ENCODE results near the gene ANKRD13A. TPM values are rescaled to one million over a fixed set of nuclear protein-coding genes. Genes with fewer than 3 reads are reported as not detected.

The ANKRD13A gene
- total RNA-seq, 4 donors from 2014 or later: 38.5 to 69.0 (median 51.7) TPM

- no peak for TF ChIP-seq EP300 (IDR thresholded peaks at IDR 0.05)
- no peak for TF ChIP-seq POLR2A (IDR thresholded peaks at IDR 0.05)
- TF ChIP-seq, protein P1, sequence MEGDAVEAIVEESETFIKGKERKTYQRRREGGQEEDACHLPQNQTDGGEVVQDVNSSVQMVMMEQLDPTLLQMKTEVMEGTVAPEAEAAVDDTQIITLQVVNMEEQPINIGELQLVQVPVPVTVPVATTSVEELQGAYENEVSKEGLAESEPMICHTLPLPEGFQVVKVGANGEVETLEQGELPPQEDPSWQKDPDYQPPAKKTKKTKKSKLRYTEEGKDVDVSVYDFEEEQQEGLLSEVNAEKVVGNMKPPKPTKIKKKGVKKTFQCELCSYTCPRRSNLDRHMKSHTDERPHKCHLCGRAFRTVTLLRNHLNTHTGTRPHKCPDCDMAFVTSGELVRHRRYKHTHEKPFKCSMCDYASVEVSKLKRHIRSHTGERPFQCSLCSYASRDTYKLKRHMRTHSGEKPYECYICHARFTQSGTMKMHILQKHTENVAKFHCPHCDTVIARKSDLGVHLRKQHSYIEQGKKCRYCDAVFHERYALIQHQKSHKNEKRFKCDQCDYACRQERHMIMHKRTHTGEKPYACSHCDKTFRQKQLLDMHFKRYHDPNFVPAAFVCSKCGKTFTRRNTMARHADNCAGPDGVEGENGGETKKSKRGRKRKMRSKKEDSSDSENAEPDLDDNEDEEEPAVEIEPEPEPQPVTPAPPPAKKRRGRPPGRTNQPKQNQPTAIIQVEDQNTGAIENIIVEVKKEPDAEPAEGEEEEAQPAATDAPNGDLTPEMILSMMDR (IDR thresholded peaks at IDR 0.05): no peak
- H3K27me3 ChIP-seq: no peaks in the 10 kb centered on the region
- H3K4me1 ChIP-seq: peaks cover 0 to 66% (median 43%) of the 10 kb centered on the region in 4 donors
- H3K4me3 ChIP-seq: no peak overlapping the region
- no peak for DNase-seq (ENCODE audit: low spot score in 2 of 2)
- no peaks in the 10 kb centered on the region for H3K9me3 ChIP-seq
- no peak overlapping the region for H3K27ac ChIP-seq
- H3K36me3 ChIP-seq: no peaks in the 10 kb centered on the region
- 88 to 91% methylated on average over 4 of the region's 4 CpGs for WGBS, 2 donors
These were observed 1.8 kb upstream of the ANKRD13A start for GRCh38 chr12:109997393-109997792.

DNA sequence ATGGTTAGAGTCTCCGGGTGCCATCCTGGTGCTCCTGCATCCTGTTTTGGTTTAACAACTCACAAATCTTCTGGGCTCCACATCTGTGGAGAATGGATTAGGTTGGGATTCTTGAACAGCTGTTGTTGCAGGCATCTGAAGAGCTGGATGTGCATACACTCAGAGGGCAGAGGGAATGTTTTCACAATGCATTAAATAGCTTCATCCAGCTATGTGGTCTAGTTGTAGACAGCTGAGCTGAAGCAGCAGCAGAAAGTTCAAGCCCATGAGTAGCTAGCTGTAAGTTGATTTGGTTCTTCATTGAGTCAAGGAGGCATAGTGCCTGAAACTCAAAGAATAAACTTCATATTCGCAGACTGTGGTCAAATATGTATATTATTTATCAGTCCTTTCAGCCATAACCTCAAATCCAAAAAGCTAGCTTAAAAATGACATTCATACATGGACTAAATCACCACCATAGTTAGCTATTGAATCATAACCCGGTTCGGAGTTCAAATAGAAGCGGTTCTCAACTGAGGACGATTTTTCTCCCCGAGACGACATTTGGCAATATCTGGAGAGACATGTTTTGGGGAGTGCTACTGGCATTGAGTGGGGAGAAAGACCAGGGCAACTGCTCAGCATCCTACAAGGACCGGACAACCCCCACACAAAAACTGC is 858 bp upstream of the ANKRD13A start:
- H3K4me1 ChIP-seq: peaks cover 0 to 59% (median 40%) of the 10 kb centered on the region in 4 donors
- H3K9me3 ChIP-seq: no peaks in the 10 kb centered on the region
- H3K4me3 ChIP-seq: peak overlapping the region; percentile 83 to 96 (median 94)
- peak overlapping the region in 3 of 4 donors; percentile 71 to 89 (median 84) for H3K27ac ChIP-seq
- no peak for TF ChIP-seq POLR2A (IDR thresholded peaks at IDR 0.05)
- TF ChIP-seq, protein P1 (IDR thresholded peaks at IDR 0.05): no peak
- TF ChIP-seq EP300 (IDR thresholded peaks at IDR 0.05): no peak
- peaks cover 0 to 9% (median 0%) of the 10 kb centered on the region in 3 donors for H3K36me3 ChIP-seq
- 55% methylated on average over 9 of the region's 9 CpGs for WGBS, 2 donors
- no peaks in the 10 kb centered on the region for H3K27me3 ChIP-seq
- DNase-seq (ENCODE audit: low spot score in 2 of 2): no peak

DNA sequence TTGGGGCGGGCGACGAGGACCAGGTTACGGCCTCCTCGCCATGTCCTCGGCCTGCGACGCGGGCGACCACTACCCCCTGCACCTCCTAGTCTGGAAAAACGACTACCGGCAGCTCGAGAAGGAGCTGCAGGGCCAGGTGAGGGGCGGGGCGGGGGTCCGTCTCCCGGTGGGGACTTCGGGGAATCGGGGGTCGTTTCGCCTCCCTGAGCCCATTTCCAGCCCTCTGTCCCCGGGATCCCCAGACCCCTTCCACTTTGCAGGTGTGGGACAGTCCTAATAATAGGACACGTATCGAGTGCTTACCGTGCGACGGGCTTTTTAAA is 380 bp downstream of the ANKRD13A start:
- no peak for DNase-seq (ENCODE audit: low spot score in 2 of 2)
- Histone ChIP-seq H3K27ac (peak overlapping the region; percentile 71 to 89 (median 78)), H3K4me3 (peak overlapping the region; percentile 83 to 96 (median 94)), H3K4me1 (peaks cover 0 to 46% (median 32%) of the 10 kb centered on the region in 4 donors), H3K9me3 (no peaks in the 10 kb centered on the region), H3K36me3 (peaks cover 0 to 10% (median 0%) of the 10 kb centered on the region in 3 donors), H3K27me3 (no peaks in the 10 kb centered on the region)
- no peak for TF ChIP-seq POLR2A (IDR thresholded peaks at IDR 0.05)
- no peak for TF ChIP-seq EP300 (IDR thresholded peaks at IDR 0.05)
- TF ChIP-seq, protein P1 (IDR thresholded peaks at IDR 0.05): no peak
- WGBS, 2 donors: 0% methylated on average over 7 to 27 of the region's 27 CpGs

DNA sequence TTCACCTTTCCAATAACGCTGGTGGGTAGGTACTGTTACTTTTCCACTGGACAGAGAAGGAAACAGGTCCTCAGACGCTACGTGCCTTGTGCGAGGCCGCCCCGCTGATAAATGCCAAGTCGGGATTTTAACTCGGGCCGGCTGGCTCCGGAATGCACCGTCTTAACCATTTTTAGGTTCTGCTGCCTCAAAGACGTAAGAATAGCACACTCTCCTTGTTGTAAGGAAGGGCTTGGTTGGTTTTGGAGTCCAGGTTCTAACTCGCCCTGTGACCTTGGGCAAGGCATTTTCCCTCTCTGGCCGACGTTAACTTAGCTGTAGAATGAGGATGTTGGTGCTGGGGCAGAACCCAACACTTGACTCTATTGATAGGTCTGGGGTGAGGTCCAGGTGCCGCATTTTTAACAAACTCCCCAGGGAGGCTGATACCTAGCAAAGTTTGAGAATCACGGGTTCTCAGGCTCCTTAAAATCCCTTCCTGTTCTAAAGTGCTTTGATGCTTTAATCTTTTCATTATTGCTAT is 814 bp downstream of the ANKRD13A start:
- peaks cover 0 to 42% (median 28%) of the 10 kb centered on the region in 4 donors for H3K4me1 ChIP-seq
- H3K4me3 ChIP-seq: peak overlapping the region; percentile 83 to 96 (median 94)
- peaks cover 0 to 10% (median 0%) of the 10 kb centered on the region in 3 donors for H3K36me3 ChIP-seq
- H3K9me3 ChIP-seq: no peaks in the 10 kb centered on the region
- peak overlapping the region; percentile 71 to 89 (median 78) for H3K27ac ChIP-seq
- no peaks in the 10 kb centered on the region for H3K27me3 ChIP-seq
- WGBS, 2 donors: 3 to 4% methylated on average over 17 of the region's 17 CpGs
- DNase-seq (ENCODE audit: low spot score in 2 of 2): no peak
- no peak for TF ChIP-seq POLR2A (IDR thresholded peaks at IDR 0.05)
- no peak for TF ChIP-seq EP300 (IDR thresholded peaks at IDR 0.05)
- TF ChIP-seq, protein P1 (IDR thresholded peaks at IDR 0.05): no peak

DNA sequence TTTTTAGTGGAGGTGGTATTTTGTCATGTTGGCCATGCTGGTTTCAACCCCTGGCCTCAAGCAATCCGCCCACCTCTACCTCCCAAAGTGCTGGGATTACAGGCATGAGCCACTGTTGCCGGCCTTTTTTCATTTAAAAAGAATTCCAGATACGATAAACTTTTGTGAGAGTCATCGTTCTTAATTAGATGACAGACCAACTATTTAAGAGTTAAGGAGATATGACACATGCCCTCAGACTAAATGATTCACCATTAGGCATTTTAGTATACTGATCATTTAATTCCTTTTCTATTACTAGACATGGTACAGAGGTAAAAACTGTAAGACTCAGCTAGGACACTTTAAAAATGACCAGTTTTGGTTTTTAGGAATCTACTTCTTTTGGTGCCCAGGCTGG is 2.4 kb downstream of the ANKRD13A start:
- Histone ChIP-seq H3K36me3 (peaks cover 0 to 10% (median 0%) of the 10 kb centered on the region in 3 donors), H3K27ac (no peak overlapping the region), H3K27me3 (no peaks in the 10 kb centered on the region), H3K4me1 (peaks cover 0 to 36% (median 26%) of the 10 kb centered on the region in 4 donors), H3K4me3 (no peak overlapping the region), H3K9me3 (no peaks in the 10 kb centered on the region)
- WGBS, 2 donors: 78 to 82% methylated on average over 4 of the region's 4 CpGs
- DNase-seq (ENCODE audit: low spot score in 2 of 2): no peak
- TF ChIP-seq, protein P1 (IDR thresholded peaks at IDR 0.05): no peak
- TF ChIP-seq EP300 (IDR thresholded peaks at IDR 0.05) (no peak), POLR2A (IDR thresholded peaks at IDR 0.05) (no peak)

All from tibial nerve (tissue), 4 donors.